Epidermal melanocyte (primary cell): ENCODE measurements around the gene CALML6.

Experiments
- DNase-seq: peaks from one replicate; pipeline ENCODE4 v3.0.0; 2011; ENCODE audit warnings: low spot score; ENCODE audit not compliant: insufficient read length

The CALML6 gene

GRCh38 chr1:1942753-1943656, 27.9 kb downstream of the CALML6 start:
- no peak for DNase-seq

- DNase-seq, result no peak
Observed at GRCh38 chr1:1943834-1944570, 28.9 kb downstream of the CALML6 start.

- no peak for DNase-seq
Observed at GRCh38 chr1:1945782-1946393, 30.8 kb downstream of the CALML6 start.

- DNase-seq, result no peak
Observed at GRCh38 chr1:1946540-1946939, 31.5 kb downstream of the CALML6 start.

GRCh38 chr1:1947493-1947892, 32.4 kb downstream of the CALML6 start:
- DNase-seq, result no peak

GRCh38 chr1:1948783-1949182, 33.7 kb downstream of the CALML6 start:
- no peak for DNase-seq

GRCh38 chr1:1950940-1951339, 35.9 kb downstream of the CALML6 start:
- no peak for DNase-seq

GRCh38 chr1:1954015-1954414, 39.0 kb downstream of the CALML6 start:
- DNase-seq, result no peak

- DNase-seq, result no peak
Observed at GRCh38 chr1:1954831-1955441, 39.9 kb downstream of the CALML6 start.

GRCh38 chr1:1955621-1956094, 40.6 kb downstream of the CALML6 start:
- no peak for DNase-seq

GRCh38 chr1:1956101-1956500, 41.0 kb downstream of the CALML6 start:
- no peak for DNase-seq

- no peak for DNase-seq
Observed at GRCh38 chr1:1956586-1957532, 41.8 kb downstream of the CALML6 start.

GRCh38 chr1:1957533-1957961, 42.5 kb downstream of the CALML6 start:
- DNase-seq, result no peak

- DNase-seq, result no peak
Observed at GRCh38 chr1:1958071-1958541, 43.0 kb downstream of the CALML6 start.

- DNase-seq, result no peak
Observed at GRCh38 chr1:1959459-1959839, 44.4 kb downstream of the CALML6 start.

- peak; percentile 46 for DNase-seq
Observed at GRCh38 chr1:1959840-1960479, 44.9 kb downstream of the CALML6 start.

GRCh38 chr1:1960480-1961196, 45.6 kb downstream of the CALML6 start:
- DNase-seq, result no peak

GRCh38 chr1:1962752-1963151, 47.7 kb downstream of the CALML6 start:
- DNase-seq, result no peak

GRCh38 chr1:1963570-1963969, 48.5 kb downstream of the CALML6 start:
- DNase-seq, result no peak
